Spleen (tissue), 11 donors: ENCODE results near the gene APOE. TPM values are rescaled to one million over a fixed set of nuclear protein-coding genes. Genes with fewer than 3 reads are reported as not detected.

ENCODE experiments used
- DNase-seq: peaks from one replicate; pipeline ENCODE4 v3.0.0-alpha.2; 2020
- H3K27ac ChIP-seq, 8 donors: fragments of 200-600 bp; sonication (generic) in 7 of 8; 1 replicate in 4 of 8; 2 replicates in 4 of 8; pipeline versions ENCODE4 v1.5.0 to v1.8.0; 2016 to 2021; ENCODE audit warnings: inconsistent platforms in 4 of 8, mild to moderate bottlenecking in 4 of 8, moderate library complexity in 1 of 8
- H3K27me3 ChIP-seq, 7 donors: fragments of 200-600 bp; sonication (generic) in 6 of 7; replicated peaks in 1 of 7; 1 replicate in 4 of 7; 2 replicates in 3 of 7; pipeline versions ENCODE4 v1.5.0 to v1.8.0; 2016 to 2021; ENCODE audit warnings: inconsistent platforms in 3 of 7, mild to moderate bottlenecking in 1 of 7
- H3K36me3 ChIP-seq, 6 donors: fragments of 200-600 bp; sonication (generic) in 5 of 6; 1 replicate in 4 of 6; 2 replicates in 2 of 6; pipeline versions ENCODE4 v1.5.0 to v1.8.0; 2016 to 2021; ENCODE audit warnings: inconsistent platforms in 2 of 6
- H3K4me1 ChIP-seq, 6 donors: fragments of 200-600 bp; sonication (generic) in 5 of 6; 1 replicate in 3 of 6; 2 replicates in 3 of 6; pipeline versions ENCODE4 v1.5.0 to v1.8.0; 2016 to 2021; ENCODE audit warnings: inconsistent platforms in 3 of 6
- H3K4me3 ChIP-seq, 8 donors: fragments of 200-600 bp; sonication (generic) in 7 of 8; 1 replicate in 4 of 8; 2 replicates in 4 of 8; pipeline versions ENCODE4 v1.5.0 to v1.8.0; 2016 to 2021; ENCODE audit warnings: inconsistent platforms in 4 of 8, mild to moderate bottlenecking in 4 of 8, moderate library complexity in 2 of 8
- H3K9me3 ChIP-seq, 8 donors: fragments of 200-600 bp; sonication (generic) in 7 of 8; 1 replicate in 4 of 8; 2 replicates in 4 of 8; pipeline versions ENCODE4 v1.5.0 to v1.8.0; 2016 to 2021; ENCODE audit warnings: inconsistent platforms in 4 of 8
- CTCF ChIP-seq, 11 experiments: fragments of 200-600 bp in 7 of 11; fragments of 450-650 bp in 4 of 11; sonication (generic) in 4 of 11; IDR thresholded peaks in 8 of 11; conservative IDR thresholded peaks in 3 of 11; 1 replicate in 7 of 11; 2 replicates in 4 of 11; pipeline versions ENCODE4 v1.4.0 to v1.8.0; 2016 to 2021; ENCODE audit warnings: antibody characterized with exemption in 11 of 11, inconsistent platforms in 4 of 11, mild to moderate bottlenecking in 1 of 11
- POLR2A ChIP-seq, 3 donors: fragments of 450-650 bp; IDR thresholded peaks; one replicate each; pipeline ENCODE4 v1.5.1; 2017; ENCODE audit warnings: antibody characterized with exemption in 3 of 3, mild to moderate bottlenecking in 1 of 3
- POLR2AphosphoS5 ChIP-seq, 3 donors: sonication (generic); formaldehyde crosslinking; IDR thresholded peaks; one replicate each; pipeline ENCODE4 v1.5.1; 2017; ENCODE audit warnings: antibody characterized with exemption in 3 of 3
- WGBS, 5 donors: extraction: QIAGEN DNeasy Blood & Tissue Kit in 3 of 5; methylation state at CpG; one replicate each; pipeline versions ENCODE4 v1.1.5 to v1.1.7; 2013 to 2018; 5-methylcytosine and 5-hydroxymethylcytosine counted together
- intact Hi-C: fragments of 100-400 bp; cut with DNase I; formaldehyde crosslinking; loops from one replicate; pipeline ENCODE4 v1.15.0; 2023; ENCODE audit warnings: low total_unique reads
- polyA plus RNA-seq, 3 donors: library from polyadenylated mRNA; stranded (reverse); fragments of 200-250 nt; gene quantifications; one replicate each; pipeline ENCODE4 v1.2.1, GENCODE V29; 2013
- total RNA-seq, 7 donors: library from RNA; depleted of rRNA in 3 of 7; stranded (reverse); fragments of >200 nt in 3 of 7; fragmentation: NEBNext Ultra II Directional in 4 of 7; extraction: Animal tissue kit (Norgen Biotek cat#: 25700) in 4 of 7; gene quantifications; one replicate each; pipeline versions ENCODE4 v1.1.0 to v1.2.1, GENCODE V29; 2016 to 2021
- donor health status: healthy with polysubstance abuse.
- donor health status: DM: no; HTN: no; CAD: no; lungs with moderate emphysema.
- donor health status: DM: no; HTN: no; CAD: no.
- donor health status: Bipolar disorder and iron deficiency.
- donor health status: healthy.
- donor health status: DM: no; HTN: no; CAD: no.
- donor health status: DM: yes; HTN: yes; CAD: no.

The APOE gene
- total and polyA plus RNA-seq, 10 donors: 198 to 2,099 (median 726) TPM

DNA sequence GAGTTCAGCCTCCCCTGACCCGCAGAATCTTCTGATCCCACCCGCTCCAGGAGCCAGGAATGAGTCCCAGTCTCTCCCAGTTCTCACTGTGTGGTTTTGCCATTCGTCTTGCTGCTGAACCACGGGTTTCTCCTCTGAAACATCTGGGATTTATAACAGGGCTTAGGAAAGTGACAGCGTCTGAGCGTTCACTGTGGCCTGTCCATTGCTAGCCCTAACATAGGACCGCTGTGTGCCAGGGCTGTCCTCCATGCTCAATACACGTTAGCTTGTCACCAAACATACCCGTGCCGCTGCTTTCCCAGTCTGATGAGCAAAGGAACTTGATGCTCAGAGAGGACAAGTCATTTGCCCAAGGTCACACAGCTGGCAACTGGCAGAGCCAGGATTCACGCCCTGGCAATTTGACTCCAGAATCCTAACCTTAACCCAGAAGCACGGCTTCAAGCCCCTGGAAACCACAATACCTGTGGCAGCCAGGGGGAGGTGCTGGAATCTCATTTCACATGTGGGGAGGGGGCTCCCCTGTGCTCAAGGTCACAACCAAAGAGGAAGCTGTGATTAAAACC is 1.1 kb upstream of the APOE start:
- peaks cover 0 to 46% (median 37%) of the 10 kb centered on the region in 6 donors for H3K36me3 ChIP-seq
- DNase-seq: no peak
- H3K27ac ChIP-seq: peak overlapping the region in 2 of 8 donors; percentile 16 to 52
- no peaks in the 10 kb centered on the region for H3K9me3 ChIP-seq
- peaks cover 0 to 34% (median 23%) of the 10 kb centered on the region in 7 donors for H3K27me3 ChIP-seq
- intact Hi-C loops: loop anchor here (2.0 kb wide), 1 partner anchor 46 kb away; no protein-coding TSS in a partner anchor
- WGBS, 5 donors: 62 to 82% (median 72%) methylated on average over 8 to 12 of the region's 12 CpGs
- H3K4me3 ChIP-seq: peak overlapping the region in 1 of 8 donors; percentile 44
- TF ChIP-seq POLR2A (IDR thresholded peaks at IDR 0.05) (no peak), POLR2AphosphoS5 (IDR thresholded peaks at IDR 0.05) (peak in 1 of 3 donors; percentile 36), CTCF (IDR thresholded peaks at IDR 0.05 in 8 of 11, conservative IDR thresholded peaks at IDR 0.05 in 3 of 11) (peak in 1 of 11 experiments; percentile 19)
- peaks cover 16 to 40% (median 32%) of the 10 kb centered on the region in 6 donors for H3K4me1 ChIP-seq

- Histone ChIP-seq H3K4me1 (peaks cover 20 to 66% (median 43%) of the 10 kb centered on the region in 6 donors), H3K36me3 (peaks cover 0 to 16% (median 8%) of the 10 kb centered on the region in 6 donors), H3K27me3 (peaks cover 0 to 52% (median 23%) of the 10 kb centered on the region in 7 donors), H3K4me3 (peak overlapping the region in 2 of 8 donors; percentile 44 to 65), H3K27ac (no peak overlapping the region), H3K9me3 (no peaks in the 10 kb centered on the region)
- intact Hi-C loops: no loop called here
- TF ChIP-seq POLR2A (IDR thresholded peaks at IDR 0.05) (no peak), CTCF (IDR thresholded peaks at IDR 0.05 in 8 of 11, conservative IDR thresholded peaks at IDR 0.05 in 3 of 11) (no peak), POLR2AphosphoS5 (IDR thresholded peaks at IDR 0.05) (no peak)
- WGBS, 5 donors: 72 to 94% (median 89%) methylated on average over 4 to 12 of the region's 12 CpGs
- DNase-seq: no peak
Observed at GRCh38 chr19:44907613-44908012, 2.0 kb downstream of the APOE start.

- Histone ChIP-seq H3K9me3 (no peaks in the 10 kb centered on the region), H3K27me3 (peaks cover 0 to 58% (median 23%) of the 10 kb centered on the region in 7 donors), H3K27ac (no peak overlapping the region), H3K4me1 (peaks cover 20 to 72% (median 47%) of the 10 kb centered on the region in 6 donors), H3K36me3 (peaks cover 0 to 10% (median 1%) of the 10 kb centered on the region in 6 donors), H3K4me3 (peak overlapping the region in 1 of 8 donors; percentile 44)
- no peak for DNase-seq
- 93 to 96% (median 96%) methylated on average over 38 to 46 of the region's 46 CpGs for WGBS, 5 donors
- no peak for TF ChIP-seq POLR2A (IDR thresholded peaks at IDR 0.05)
- no peak for TF ChIP-seq CTCF (IDR thresholded peaks at IDR 0.05 in 8 of 11, conservative IDR thresholded peaks at IDR 0.05 in 3 of 11)
- no peak for TF ChIP-seq POLR2AphosphoS5 (IDR thresholded peaks at IDR 0.05)
- intact Hi-C loops: no loop called here
Observed at GRCh38 chr19:44908074-44908835, 2.7 kb downstream of the APOE start.

GRCh38 chr19:44908836-44909261 is 3.3 kb downstream of the APOE start:
- peaks cover 18 to 72% (median 44%) of the 10 kb centered on the region in 6 donors for H3K4me1 ChIP-seq
- no peak for DNase-seq
- no peak for TF ChIP-seq POLR2AphosphoS5 (IDR thresholded peaks at IDR 0.05)
- TF ChIP-seq CTCF (IDR thresholded peaks at IDR 0.05 in 8 of 11, conservative IDR thresholded peaks at IDR 0.05 in 3 of 11): no peak
- intact Hi-C loops: no loop called here
- H3K4me3 ChIP-seq: no peak overlapping the region
- WGBS, 5 donors: 95 to 97% (median 96%) methylated on average over 26 to 44 of the region's 44 CpGs
- peaks cover 0 to 8% (median 0%) of the 10 kb centered on the region in 6 donors for H3K36me3 ChIP-seq
- no peak overlapping the region for H3K27ac ChIP-seq
- H3K27me3 ChIP-seq: peaks cover 0 to 60% (median 23%) of the 10 kb centered on the region in 7 donors
- no peaks in the 10 kb centered on the region for H3K9me3 ChIP-seq
